ENCODE data around the gene PEX16. TPM values are rescaled to one million over a fixed set of nuclear protein-coding genes. Genes with fewer than 3 reads are reported as not detected.
A peak's percentile ranks its signal among the peaks of the same experiment; 100 is the strongest.
"Not testable (repeated sequence)": the region's sequence is repeated elsewhere in the genome, so short reads cannot be mapped to it uniquely, and the experiment has no call there.

Gene PEX16
- total RNA-seq, 1 donor from 2014 or later = 77.7 TPM

DNA sequence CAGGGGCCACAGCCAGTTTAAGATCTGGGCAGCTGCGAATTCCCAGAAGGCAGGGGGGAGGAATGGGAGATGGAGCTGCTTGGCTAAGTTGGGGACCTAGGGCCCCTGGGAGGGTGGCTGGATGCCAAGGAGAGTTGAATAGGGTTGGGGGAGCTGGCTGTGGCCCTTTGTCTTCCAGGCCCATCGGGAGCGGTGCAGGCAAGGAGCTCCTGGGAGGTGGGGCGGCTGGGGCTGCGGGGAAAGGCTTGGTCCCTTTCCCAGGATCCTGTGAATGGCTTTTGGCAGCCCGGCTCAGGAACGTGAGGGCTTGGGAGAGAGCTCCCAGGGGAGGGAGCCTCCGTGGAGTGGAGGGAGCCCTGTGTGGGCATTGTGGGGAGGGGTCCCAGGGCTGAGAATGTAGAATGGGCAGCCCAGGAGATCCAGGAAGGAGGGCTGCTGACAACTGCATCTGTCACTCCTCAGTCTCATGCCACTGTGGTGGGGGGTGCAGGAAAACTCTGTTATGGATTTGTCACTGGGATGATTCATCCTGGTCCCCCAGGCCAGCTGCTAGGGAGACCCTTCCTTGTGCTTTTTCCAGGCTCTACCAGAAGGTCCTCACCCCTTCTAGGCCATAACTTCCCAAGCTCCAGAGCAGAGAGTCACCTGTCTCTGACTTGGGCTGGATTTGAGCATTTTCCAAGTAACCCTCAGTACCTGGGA, 16.6 kb downstream of the PEX16 start:
- intact Hi-C loops (cut with micrococcal nuclease) = no loop called here
- Mint-ChIP-seq H3K27me3 (peaks cover 15% of the 10 kb centered on the region), H3K4me3 (peak overlapping the region; percentile 60), H3K27ac (peak overlapping the region; percentile 46), H3K9me3 (no peaks in the 10 kb centered on the region), H3K36me3 (ENCODE audit: low read depth) (no peaks in the 10 kb centered on the region), H3K4me1 (peaks cover 12% of the 10 kb centered on the region)
- DNase-seq (no peak), ATAC-seq (ENCODE audit: low read depth) (no peak)
- ChIA-PET CTCF (interaction anchor here (0.6 to 1.5 kb wide), 2 partner anchors 35 to 64 kb away, joined by 3 to 7 read pairs; no protein-coding TSS in a partner anchor), POLR2A (interaction anchor here (0.9 kb wide), 1 partner anchor 16 kb away, joined by 5 read pairs; the partner anchor contains the start of gene PEX16)
- TF ChIP-seq, protein P1, sequence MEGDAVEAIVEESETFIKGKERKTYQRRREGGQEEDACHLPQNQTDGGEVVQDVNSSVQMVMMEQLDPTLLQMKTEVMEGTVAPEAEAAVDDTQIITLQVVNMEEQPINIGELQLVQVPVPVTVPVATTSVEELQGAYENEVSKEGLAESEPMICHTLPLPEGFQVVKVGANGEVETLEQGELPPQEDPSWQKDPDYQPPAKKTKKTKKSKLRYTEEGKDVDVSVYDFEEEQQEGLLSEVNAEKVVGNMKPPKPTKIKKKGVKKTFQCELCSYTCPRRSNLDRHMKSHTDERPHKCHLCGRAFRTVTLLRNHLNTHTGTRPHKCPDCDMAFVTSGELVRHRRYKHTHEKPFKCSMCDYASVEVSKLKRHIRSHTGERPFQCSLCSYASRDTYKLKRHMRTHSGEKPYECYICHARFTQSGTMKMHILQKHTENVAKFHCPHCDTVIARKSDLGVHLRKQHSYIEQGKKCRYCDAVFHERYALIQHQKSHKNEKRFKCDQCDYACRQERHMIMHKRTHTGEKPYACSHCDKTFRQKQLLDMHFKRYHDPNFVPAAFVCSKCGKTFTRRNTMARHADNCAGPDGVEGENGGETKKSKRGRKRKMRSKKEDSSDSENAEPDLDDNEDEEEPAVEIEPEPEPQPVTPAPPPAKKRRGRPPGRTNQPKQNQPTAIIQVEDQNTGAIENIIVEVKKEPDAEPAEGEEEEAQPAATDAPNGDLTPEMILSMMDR (IDR thresholded peaks at IDR 0.05) = no peak

DNA sequence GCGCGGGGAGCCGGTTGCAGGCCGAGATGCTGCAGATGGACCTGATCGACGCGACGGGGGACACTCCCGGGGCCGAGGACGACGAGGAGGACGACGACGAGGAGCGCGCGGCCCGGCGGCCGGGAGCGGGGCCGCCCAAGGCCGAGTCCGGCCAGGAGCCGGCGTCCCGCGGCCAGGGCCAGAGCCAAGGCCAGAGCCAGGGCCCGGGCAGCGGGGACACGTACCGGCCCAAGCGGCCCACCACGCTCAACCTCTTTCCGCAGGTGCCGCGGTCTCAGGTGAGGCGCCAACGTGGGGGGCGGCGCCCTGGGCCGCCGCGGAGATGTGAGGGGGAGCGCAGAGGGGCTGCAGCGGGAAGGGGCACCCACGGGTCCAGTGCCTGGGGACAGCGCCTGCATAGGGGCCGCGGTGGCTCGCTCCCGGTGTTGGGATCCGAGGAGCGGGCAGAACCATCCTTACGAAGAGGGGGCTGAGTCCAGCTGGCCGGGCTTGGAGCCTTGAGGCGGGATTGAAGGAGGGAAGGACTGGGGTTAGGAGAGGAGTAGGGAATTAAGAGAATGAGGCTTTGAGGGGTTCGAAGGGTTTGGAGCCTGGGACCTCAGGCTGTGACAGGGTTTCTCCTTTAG, 17.4 kb downstream of the PEX16 start:
- ATAC-seq (ENCODE audit: low read depth); H3K36me3 Mint-ChIP-seq (ENCODE audit: low read depth); intact Hi-C loops (cut with micrococcal nuclease); H3K4me1 Mint-ChIP-seq; DNase-seq; H3K9me3 Mint-ChIP-seq: not testable (repeated sequence)
- Mint-ChIP-seq H3K4me3 (peak overlapping the region; percentile 67), H3K27me3 (peaks cover 19% of the 10 kb centered on the region), H3K27ac (peak overlapping the region; percentile 46)
- ChIA-PET CTCF (interaction anchor here (1.5 kb wide), 1 partner anchor 65 kb away, joined by 7 read pairs; no protein-coding TSS in a partner anchor), POLR2A (interaction anchor here (0.9 kb wide), 1 partner anchor 17 kb away, joined by 5 read pairs; the partner anchor contains the start of gene PEX16)

DNA sequence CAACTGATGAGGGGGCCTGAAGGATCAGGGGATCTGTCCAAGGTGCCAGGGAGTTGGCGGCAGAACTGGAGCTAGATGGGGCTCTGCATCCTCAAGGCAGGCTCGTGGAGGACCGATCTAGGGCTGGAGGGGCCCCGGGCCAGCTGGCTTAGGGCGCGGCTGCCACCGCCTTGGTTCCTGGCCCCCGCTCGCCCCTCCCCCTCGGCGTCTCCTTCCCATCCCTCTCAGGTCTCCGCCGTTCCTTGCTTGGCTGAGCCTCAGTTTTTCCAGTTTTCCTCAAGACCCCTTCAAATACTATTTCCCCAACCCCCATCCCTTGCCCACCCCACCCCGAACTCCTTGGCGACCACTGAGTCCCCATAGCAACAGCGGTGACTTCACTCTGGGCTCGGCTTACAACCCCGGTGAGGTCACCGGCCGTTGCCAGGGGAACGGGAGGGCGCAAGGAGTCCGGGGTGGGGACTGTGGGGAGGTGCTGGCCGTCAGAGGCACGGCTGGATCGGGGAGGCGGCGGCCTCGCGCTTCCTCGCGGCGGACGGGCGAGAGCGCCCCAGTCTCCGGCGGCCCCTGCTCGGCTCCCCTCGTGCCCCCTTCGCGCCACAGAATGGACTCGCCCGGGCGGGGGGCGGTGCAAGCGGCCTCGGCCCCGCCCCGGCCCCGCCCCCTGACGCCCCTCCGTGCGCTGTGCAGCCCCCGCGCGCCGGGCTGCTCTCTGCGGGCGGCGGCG, 18.1 kb downstream of the PEX16 start:
- ATAC-seq (ENCODE audit: low read depth) (peak; percentile 87), DNase-seq (peak; percentile 74)
- ChIA-PET POLR2A (interaction anchor here (0.6 to 1.3 kb wide), 6 partner anchors 16 to 1366 kb away, joined by 3 to 6 read pairs (median 4); partner anchors contain the start of gene PEX16), CTCF (interaction anchor here (1.5 to 2.1 kb wide), 2 partner anchors 65 to 66 kb away, joined by 5 to 7 read pairs; no protein-coding TSS in a partner anchor)
- Mint-ChIP-seq H3K27ac (no peak overlapping the region), H3K9me3 (no peaks in the 10 kb centered on the region), H3K4me1 (peaks cover 8% of the 10 kb centered on the region), H3K4me3 (peak overlapping the region; percentile 76), H3K36me3 (ENCODE audit: low read depth) (no peaks in the 10 kb centered on the region), H3K27me3 (peaks cover 25% of the 10 kb centered on the region)
- intact Hi-C loops (cut with micrococcal nuclease) = loop anchor here (1.0 to 2.0 kb wide), 5 partner anchors 14 to 94 kb away; partner anchors contain the start of genes MAPK8IP1 and SLC35C1
- TF ChIP-seq, protein P1 (IDR thresholded peaks at IDR 0.05) = no peak

DNA sequence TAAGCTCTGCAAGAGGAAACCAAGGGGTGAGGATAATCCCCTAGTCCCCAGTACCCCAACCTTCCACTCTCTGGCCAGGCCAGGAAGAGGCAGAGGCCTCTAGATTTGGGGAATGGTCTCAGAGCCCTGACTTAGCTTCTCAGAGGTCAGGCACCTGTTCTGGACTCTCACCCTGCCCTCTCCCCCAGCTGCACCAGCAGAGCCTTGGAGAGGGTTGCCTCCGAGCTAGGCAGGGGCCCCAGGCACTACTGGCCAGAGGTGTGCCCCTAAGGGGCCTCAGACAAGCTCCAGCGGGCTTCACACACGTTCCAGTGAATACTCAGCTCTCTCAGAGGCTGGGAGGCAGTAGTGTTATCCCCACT, 18.6 kb downstream of the PEX16 start:
- ATAC-seq (ENCODE audit: low read depth) (no peak), DNase-seq (no peak)
- no peak overlapping the region for H3K27ac Mint-ChIP-seq
- POLR2A ChIA-PET = interaction anchor here (0.6 to 1.3 kb wide), 6 partner anchors 17 to 1366 kb away, joined by 3 to 6 read pairs (median 4); partner anchors contain the start of gene PEX16
- intact Hi-C loops (cut with micrococcal nuclease) = loop anchor here (1.0 to 2.0 kb wide), 5 partner anchors 14 to 94 kb away; partner anchors contain the start of genes MAPK8IP1 and SLC35C1
- CTCF ChIA-PET = interaction anchor here (2.1 kb wide), 1 partner anchor 66 kb away, joined by 5 read pairs; no protein-coding TSS in a partner anchor
- peaks cover 28% of the 10 kb centered on the region for H3K27me3 Mint-ChIP-seq
- H3K36me3 Mint-ChIP-seq (ENCODE audit: low read depth) = no peaks in the 10 kb centered on the region
- TF ChIP-seq, protein P1 (IDR thresholded peaks at IDR 0.05) = no peak
- H3K4me1 Mint-ChIP-seq = peaks cover 8% of the 10 kb centered on the region
- H3K9me3 Mint-ChIP-seq = no peaks in the 10 kb centered on the region
- peak overlapping the region; percentile 76 for H3K4me3 Mint-ChIP-seq

DNA sequence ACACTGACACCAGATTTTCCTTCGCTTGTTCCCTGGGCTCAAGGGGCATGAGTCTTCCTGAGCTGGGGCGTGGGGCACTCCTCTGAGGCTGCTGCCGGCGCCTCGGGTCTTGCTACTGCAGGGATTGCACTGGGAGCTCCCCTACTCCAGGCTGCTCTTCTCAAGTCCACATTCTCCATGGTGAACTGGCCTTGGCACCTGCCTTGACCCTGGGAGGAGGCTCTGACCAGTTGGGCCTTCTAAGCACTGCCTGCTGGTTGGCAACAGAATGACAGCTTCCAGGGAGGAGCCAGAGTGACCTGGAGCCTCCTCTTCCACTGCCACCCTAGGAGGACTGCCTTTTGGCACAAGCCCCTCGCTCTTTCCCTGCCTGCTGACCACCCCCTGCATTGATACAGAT, 20.1 kb downstream of the PEX16 start:
- Mint-ChIP-seq H3K27ac (no peak overlapping the region), H3K4me1 (peaks cover 8% of the 10 kb centered on the region), H3K9me3 (no peaks in the 10 kb centered on the region), H3K27me3 (peaks cover 34% of the 10 kb centered on the region), H3K36me3 (ENCODE audit: low read depth) (no peaks in the 10 kb centered on the region), H3K4me3 (no peak overlapping the region)
- intact Hi-C loops (cut with micrococcal nuclease) = no loop called here
- CTCF ChIA-PET = interaction anchor here (2.1 kb wide), 1 partner anchor 68 kb away, joined by 5 read pairs; no protein-coding TSS in a partner anchor
- POLR2A ChIA-PET = interaction anchor here (0.7 to 1.0 kb wide), 2 partner anchors 20 to 51 kb away, joined by 4 to 9 read pairs; partner anchors contain the start of genes CRY2 and PEX16
- DNase-seq = no peak
- TF ChIP-seq, protein P1 (IDR thresholded peaks at IDR 0.05) = no peak
- ATAC-seq (ENCODE audit: low read depth) = no peak
